ENCODE results near the gene GAGE10. TPM values are rescaled to one million over a fixed set of nuclear protein-coding genes. Genes with fewer than 3 reads are reported as not detected.

The GAGE10 gene, protein sequence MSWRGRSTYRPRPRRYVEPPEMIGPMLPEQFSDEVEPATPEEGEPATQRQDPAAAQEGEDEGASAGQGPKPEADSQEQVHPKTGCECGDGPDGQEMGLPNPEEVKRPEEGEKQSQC
- total RNA-seq (not detected), polyA plus RNA-seq (not detected)
- long read RNA-seq, donor 1: 0 reads
- long read RNA-seq, donor 2: 0 reads
- long read RNA-seq, donor 3: 0 reads
- long read RNA-seq, donor 4: 0 reads
- long read RNA-seq, donor 5: 0 reads

DNA sequence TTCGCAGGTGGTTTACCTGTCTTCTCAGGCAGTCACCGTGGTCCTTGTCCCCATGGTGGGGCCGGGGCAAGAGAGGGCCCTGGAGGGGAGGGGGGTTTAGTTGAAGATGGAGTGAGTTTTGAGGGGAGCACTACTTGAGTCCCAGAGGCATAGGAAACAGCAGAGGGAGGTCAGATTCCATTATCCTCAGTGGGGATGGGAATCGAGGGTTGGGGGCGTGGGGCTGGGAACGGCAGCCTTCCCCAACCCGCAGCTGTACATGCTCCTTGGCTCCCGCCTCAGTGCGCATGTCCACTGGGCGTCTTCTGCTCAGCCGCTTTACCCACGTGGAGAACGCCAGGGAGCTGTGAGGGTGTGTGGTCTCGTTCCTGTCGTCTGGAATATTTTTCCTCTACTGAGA lies at the start of gene GAGE10:
TSS of gene GAGE10 (plus strand) at position 301 of the 400 bp plus-strand sequence. CDS start 1,214 bp downstream, outside the sequence.
- no peak for ATAC-seq (ENCODE audit: insufficient read depth, low FRiP score)
- H3K27ac ChIP-seq (ENCODE audit: low read depth in 1 of 2, low read length in 1 of 2): no peak within 1 kb of the TSS
- DNase-seq: no peak

DNA sequence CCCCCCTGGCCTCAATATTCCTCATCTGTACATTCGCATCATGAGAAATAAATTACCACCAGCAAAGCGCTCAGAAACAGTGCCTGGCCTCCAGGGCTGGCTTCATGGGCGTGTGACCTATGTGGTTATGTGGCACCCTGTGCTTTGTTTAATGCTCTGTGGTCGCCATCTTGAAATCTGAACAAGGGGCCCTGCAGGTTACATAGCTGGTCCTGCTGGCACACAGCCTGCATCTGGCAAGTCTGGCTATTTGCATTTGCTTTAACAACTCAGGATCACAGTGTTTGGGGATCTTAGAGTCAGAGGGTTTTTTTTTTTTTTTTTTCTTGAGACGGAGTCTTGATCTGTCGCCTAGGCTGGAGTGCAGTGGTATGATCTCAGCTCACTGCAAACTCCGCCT lies 48.8 kb upstream of the GAGE10 start:
- H3K27ac ChIP-seq (ENCODE audit: low read depth in 1 of 2, low read length in 1 of 2): no peak overlapping the region
- WGBS, 2 donors: 82 to 99% methylated on average over 7 of the region's 7 CpGs
- TF ChIP-seq, protein P1, sequence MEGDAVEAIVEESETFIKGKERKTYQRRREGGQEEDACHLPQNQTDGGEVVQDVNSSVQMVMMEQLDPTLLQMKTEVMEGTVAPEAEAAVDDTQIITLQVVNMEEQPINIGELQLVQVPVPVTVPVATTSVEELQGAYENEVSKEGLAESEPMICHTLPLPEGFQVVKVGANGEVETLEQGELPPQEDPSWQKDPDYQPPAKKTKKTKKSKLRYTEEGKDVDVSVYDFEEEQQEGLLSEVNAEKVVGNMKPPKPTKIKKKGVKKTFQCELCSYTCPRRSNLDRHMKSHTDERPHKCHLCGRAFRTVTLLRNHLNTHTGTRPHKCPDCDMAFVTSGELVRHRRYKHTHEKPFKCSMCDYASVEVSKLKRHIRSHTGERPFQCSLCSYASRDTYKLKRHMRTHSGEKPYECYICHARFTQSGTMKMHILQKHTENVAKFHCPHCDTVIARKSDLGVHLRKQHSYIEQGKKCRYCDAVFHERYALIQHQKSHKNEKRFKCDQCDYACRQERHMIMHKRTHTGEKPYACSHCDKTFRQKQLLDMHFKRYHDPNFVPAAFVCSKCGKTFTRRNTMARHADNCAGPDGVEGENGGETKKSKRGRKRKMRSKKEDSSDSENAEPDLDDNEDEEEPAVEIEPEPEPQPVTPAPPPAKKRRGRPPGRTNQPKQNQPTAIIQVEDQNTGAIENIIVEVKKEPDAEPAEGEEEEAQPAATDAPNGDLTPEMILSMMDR (IDR thresholded peaks at IDR 0.05; ENCODE audit: control extremely low read depth, extremely low read depth): no peak
- peaks cover 0 to 4% (median 0%) of the 10 kb centered on the region in 4 donors for H3K36me3 ChIP-seq (ENCODE audit: control insufficient read depth in 4 of 4, insufficient read depth in 4 of 4, low read length in 4 of 4)
- ATAC-seq (ENCODE audit: insufficient read depth, low FRiP score) (no peak), DNase-seq (no peak)
- no peak overlapping the region for H3K9ac ChIP-seq (ENCODE audit: insufficient read depth in 1 of 2, low read length in 2 of 2)
- no peaks in the 10 kb centered on the region for H3K4me1 ChIP-seq (ENCODE audit: control insufficient read depth in 5 of 5, insufficient read depth in 5 of 5, low read length in 5 of 5)
- no peaks in the 10 kb centered on the region for H3K27me3 ChIP-seq (ENCODE audit: control insufficient read depth in 3 of 3, insufficient read depth in 3 of 3, low read length in 2 of 3)
- H3K4me3 ChIP-seq: no peak overlapping the region
- H3K9me3 ChIP-seq (ENCODE audit: control insufficient read depth in 4 of 4, insufficient read depth in 3 of 4, low read length in 3 of 4): no peaks in the 10 kb centered on the region

More for the DNA sequence above, at the start of gene GAGE10:
- Histone ChIP-seq H3K9me3 (ENCODE audit: control insufficient read depth in 4 of 4, insufficient read depth in 3 of 4, low read length in 3 of 4) (no peaks in the 10 kb centered on the region), H3K4me3 (no peak within 1 kb of the TSS), H3K9ac (ENCODE audit: insufficient read depth in 1 of 2, low read length in 2 of 2) (no peak within 1 kb of the TSS), H3K36me3 (ENCODE audit: control insufficient read depth in 4 of 4, insufficient read depth in 4 of 4, low read length in 4 of 4) (no peaks in the 10 kb centered on the region), H3K4me1 (ENCODE audit: control insufficient read depth in 5 of 5, insufficient read depth in 5 of 5, low read length in 5 of 5) (no peaks in the 10 kb centered on the region), H3K27me3 (ENCODE audit: control insufficient read depth in 3 of 3, insufficient read depth in 3 of 3, low read length in 2 of 3) (no peaks in the 10 kb centered on the region)
- TF ChIP-seq, protein P1 (IDR thresholded peaks at IDR 0.05; ENCODE audit: control extremely low read depth, extremely low read depth): no peak
- 77 to 90% methylated on average over 13 to 15 of the region's 15 CpGs for WGBS, 2 donors

DNA sequence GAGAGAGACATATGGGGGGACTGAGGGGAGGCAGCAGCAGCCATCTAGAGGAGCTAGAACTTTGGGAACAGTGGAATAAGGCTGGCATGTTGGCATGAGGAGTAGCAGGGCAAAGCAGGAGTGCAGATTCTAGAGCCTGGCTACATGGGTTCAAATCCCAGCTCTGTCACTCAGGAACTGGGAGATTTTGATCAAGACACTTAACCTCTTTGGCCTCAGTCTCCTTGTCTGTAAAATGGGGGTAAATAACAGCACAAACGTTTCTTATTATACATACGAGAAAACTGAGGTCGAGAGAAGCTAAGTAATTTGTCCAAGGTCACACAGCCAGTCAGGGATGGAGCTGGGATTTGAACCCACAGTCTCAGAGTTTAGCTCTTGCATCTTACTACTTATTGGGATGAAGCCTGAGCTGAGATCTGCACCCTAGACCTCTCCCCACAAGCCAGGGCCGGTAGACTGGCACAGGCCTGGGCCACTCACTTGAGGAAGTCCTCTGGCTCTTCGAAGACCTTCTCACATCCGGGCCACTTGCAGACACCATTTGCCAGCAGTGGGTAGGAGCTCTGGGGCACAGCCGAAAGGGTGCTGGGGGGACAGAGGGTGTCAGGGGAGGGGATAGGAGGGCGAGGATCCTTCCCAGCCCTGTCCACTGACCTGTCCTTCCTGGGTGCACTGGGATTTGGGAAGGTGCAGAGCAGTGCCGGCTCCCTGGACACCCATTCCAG lies 47.0 kb upstream of the GAGE10 start:
- TF ChIP-seq, protein P1 (IDR thresholded peaks at IDR 0.05; ENCODE audit: control extremely low read depth, extremely low read depth): no peak
- Histone ChIP-seq H3K36me3 (ENCODE audit: control insufficient read depth in 4 of 4, insufficient read depth in 4 of 4, low read length in 4 of 4) (no peaks in the 10 kb centered on the region), H3K4me1 (ENCODE audit: control insufficient read depth in 5 of 5, insufficient read depth in 5 of 5, low read length in 5 of 5) (no peaks in the 10 kb centered on the region), H3K27ac (ENCODE audit: low read depth in 1 of 2, low read length in 1 of 2) (no peak overlapping the region), H3K9me3 (ENCODE audit: control insufficient read depth in 4 of 4, insufficient read depth in 3 of 4, low read length in 3 of 4) (no peaks in the 10 kb centered on the region), H3K27me3 (ENCODE audit: control insufficient read depth in 3 of 3, insufficient read depth in 3 of 3, low read length in 2 of 3) (no peaks in the 10 kb centered on the region), H3K9ac (ENCODE audit: insufficient read depth in 1 of 2, low read length in 2 of 2) (no peak overlapping the region), H3K4me3 (no peak overlapping the region)
- WGBS, 2 donors: 74 to 96% methylated on average over 7 to 9 of the region's 9 CpGs
- DNase-seq (no peak), ATAC-seq (ENCODE audit: insufficient read depth, low FRiP score) (no peak)

All from lung (tissue), 16 donors.